NCI-H2196 (cell line): Measurements from ENCODE around the gene MEGF8.
A peak's percentile ranks its signal among the peaks of the same experiment; 100 is the strongest.

ENCODE experiments used
- DNase-seq: peaks from one replicate; lab custom pipeline; 2025; ENCODE audit not compliant: unreplicated experiment; lab: John Stamatoyannopoulos, UW

The MEGF8 gene

DNA sequence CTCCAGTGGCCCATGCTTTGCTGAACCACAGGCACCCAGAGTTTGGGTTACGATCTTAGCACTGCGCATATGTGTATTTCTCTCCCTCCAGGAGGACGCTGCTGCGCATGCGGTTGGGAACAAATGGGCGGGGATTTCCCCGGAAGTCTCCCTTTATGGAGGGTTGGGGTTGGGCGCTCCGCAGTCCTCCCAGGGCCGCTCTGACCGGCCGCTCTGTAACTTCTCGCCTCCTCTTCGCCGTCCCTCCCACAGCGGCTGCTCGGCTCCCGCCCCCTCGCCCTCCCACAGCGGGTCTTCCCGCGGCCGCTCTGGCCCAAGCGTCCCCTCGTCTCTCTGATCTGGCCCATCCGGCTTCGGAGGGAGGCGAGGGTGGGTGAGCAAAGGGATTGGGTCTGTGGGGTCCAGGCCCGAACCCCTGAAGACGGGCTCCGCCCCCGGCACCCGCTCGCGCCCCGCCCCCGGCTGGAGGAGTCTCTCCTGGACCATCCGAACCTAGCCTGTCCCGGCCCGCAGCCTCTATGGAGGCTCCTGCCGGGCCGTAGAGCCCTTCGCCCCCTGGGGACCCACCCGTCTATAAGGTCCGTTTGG is at the start of gene MEGF8:
TSS of gene MEGF8 (plus strand) at position 328 of the 588 bp plus-strand sequence. CDS start 609 bp downstream, outside the sequence.
- peak; percentile 99 for DNase-seq

GRCh38 chr19:42276284-42276683 is 49.2 kb upstream of the MEGF8 start:
- no peak for DNase-seq

GRCh38 chr19:42276821-42277220 is 48.6 kb upstream of the MEGF8 start:
- no peak for DNase-seq

GRCh38 chr19:42277821-42278451 is 47.5 kb upstream of the MEGF8 start:
- peak; percentile 74 for DNase-seq

DNA sequence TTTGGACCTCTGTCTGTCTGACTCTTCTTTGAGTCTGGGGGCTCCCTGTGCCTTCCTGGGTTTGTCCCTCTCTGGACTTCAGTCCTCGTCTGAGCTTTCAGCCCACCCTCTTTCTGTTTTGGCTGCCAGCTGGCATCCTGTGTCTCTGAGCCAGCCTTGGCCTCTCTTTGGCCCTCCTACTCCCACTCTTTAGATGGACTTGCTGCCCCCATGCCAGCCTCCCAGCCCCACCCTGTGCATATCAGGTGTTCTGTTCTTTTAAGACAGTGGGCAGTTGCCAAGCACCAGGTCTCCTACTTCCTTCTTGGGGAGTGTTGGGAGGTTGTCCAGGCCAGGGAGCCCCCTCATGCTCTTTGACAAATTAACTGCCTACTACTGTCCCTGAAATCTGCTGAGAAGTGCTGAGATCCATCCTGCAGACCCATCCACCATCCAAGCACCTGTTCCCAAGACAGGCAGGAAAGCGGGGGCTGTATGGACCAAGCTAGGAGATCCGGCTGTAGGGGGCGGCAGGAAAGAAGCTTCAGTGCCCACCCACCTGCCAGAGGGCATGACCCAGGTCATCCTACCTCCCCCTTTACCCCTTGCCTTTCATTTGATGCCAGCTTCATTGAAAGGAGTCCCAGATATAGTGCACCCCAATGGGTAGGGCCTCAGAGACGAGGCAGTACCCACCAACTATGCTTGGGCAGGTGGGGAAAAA is 46.8 kb upstream of the MEGF8 start:
- DNase-seq: no peak

GRCh38 chr19:42279155-42279901 is 46.1 kb upstream of the MEGF8 start:
- DNase-seq: no peak

DNA sequence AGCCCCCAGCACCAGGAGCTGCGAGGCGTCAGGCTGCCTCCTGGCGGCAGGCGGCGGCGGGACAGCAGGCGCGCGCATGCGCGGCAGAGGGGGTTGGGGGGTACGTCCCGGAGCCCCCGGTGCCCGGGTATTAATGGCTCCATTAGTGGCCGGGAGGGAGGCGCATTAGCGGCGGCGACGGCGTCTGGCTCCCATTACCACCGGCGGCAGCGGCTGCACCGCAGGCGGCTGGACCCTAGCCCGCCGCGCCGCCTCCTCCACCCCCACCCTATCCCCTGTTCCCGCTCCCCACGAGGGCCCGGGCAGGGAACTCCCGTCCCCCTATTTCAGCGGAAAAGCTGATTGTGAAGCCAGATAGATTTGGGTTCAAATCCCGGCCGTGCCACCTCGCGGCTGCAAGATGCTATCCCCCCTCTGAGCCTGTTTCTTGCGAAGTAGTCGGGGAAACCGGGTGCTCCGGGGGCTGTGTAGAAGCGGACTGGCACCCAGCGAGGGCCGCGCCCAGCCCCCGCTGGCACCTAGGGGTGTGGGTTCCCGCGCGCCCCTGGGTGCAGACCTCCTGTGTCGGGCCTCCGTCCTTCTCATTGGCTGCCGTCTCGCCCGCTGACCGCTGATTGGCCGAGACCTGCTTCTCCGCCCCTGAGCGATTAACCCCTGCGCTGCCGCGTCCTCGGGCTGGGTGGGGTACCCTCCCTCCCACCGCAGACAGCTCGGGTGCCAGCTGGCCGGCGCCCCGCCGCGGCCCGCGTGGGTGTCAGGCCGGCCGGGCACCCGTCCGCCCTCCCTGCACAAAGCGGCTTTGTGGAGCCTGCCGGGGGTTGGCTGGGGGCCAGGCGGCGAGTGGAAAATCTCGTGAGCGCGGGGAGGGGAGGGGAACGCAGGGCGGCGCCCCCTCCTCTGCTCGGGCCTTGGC is 45.3 kb upstream of the MEGF8 start:
- peak; percentile 93 for DNase-seq

GRCh38 chr19:42280815-42281145 is 44.7 kb upstream of the MEGF8 start:
- DNase-seq: no peak

GRCh38 chr19:42281146-42281826 is 44.1 kb upstream of the MEGF8 start:
- no peak for DNase-seq

DNA sequence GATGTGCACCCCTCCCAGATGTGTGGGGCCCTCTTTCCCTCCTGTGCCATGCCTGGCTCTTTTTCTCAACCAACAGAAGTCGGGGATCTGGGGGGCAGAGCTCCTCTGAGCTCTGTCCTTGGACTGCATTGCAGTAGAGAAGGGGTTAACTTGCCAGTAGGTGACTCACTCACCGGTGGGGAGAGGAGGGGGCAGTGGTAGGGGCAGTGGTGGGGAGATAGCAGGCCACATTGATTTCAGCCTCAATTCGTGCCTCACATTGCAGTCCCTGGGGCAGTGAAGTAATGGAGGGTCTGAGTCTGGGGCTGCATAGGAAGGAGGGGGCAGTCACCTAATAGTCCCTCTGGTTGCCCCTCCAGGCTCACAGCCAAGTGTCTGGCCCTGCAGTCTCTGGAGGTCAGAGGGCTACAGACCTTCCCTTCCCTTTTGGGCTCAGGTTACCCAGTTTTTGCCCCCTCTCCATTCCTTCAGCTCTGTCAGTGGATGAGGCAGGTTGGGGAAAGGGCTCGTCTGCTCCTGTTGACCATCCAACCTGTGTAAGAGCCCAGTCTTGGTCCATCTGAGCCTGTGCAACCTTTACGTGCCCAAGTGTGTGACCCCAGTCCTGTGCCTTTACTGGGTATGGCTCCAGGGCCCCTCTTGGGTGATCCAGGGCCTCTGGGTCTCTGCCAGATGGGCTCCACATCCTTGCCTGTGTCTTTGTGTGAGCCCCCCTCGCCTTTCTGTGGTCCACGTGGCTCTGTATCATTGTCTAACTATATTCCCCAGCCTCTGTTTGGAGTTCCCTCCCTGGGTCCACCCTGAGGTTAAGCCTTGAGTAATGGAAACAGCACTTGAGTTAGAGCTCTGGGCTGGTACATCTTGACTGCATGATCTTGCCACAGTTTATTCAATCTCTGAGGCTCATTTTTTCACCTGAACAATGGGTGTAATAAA is 43.3 kb upstream of the MEGF8 start:
- DNase-seq: no peak

GRCh38 chr19:42282819-42283187 is 42.6 kb upstream of the MEGF8 start:
- no peak for DNase-seq

DNA sequence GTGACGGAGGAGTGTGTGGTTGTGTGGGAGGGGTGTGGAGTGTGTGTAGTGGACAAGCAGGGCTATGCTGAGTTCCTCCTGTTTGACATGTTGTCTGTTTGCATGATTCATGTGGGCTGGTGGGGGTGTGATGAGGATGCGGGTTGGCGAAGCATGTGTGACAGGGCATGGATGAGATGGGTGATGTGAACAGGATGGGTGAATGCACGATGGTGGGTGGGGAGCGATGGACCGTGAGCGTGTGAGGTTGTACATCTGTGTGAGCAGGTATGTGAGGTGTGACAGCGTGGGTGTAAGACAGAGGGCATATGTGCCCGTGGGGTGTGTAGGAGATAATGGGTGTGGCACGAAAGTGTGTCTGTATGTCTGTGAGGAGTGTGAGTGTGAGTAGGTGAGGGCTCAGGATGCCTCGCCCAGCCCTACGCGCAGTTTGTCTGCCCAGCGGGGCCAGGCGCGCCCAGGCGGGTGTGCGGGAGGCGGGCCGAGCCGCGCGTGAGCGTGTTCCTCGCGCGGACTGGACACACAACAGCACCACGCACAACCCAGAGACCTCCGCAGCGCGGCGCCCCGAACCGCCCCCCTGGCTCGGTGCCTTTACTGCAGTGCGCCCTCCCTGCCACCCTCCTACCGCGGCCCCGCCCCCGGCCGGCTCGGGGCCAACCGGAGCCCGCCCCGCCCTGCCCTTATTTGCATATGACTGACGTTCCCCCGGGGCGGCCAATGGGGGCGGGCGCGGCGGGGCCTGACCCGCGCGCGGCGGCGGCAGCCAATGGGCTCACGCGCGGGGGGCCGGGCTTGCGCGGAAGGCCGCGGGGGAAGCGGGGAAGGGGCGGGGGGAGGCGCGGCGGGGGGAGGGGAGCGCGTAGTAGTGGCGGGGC is 42.0 kb upstream of the MEGF8 start:
- DNase-seq: peak; percentile 96

GRCh38 chr19:42284066-42284501 is 41.4 kb upstream of the MEGF8 start:
- DNase-seq: peak; percentile 90

- no peak for DNase-seq
These were observed 40.7 kb upstream of the MEGF8 start for GRCh38 chr19:42284591-42285341.

- no peak for DNase-seq
These were observed 39.9 kb upstream of the MEGF8 start for GRCh38 chr19:42285541-42285941.

DNA sequence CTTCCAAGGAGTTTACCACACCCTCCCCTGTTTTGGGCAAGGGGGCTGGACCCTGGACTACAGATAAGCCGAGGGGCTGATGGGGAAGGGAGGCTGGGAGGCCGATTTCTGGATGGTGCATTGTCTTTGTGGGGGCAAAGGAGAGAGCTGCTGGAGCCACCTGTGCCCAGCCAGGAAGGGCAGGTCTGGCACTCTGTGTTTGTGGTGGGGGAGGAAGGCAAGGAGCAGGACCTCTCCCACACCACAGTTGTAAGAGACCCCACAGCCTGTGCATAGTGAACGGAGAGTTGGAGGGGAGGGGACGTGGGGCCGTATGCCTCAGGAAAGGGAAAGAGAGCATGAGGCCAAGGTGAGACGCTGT is 39.5 kb upstream of the MEGF8 start:
- DNase-seq: no peak

GRCh38 chr19:42286349-42287016 is 39.0 kb upstream of the MEGF8 start:
- DNase-seq: no peak
